Measurements from ENCODE around the gene KPNA6. TPM values are rescaled to one million over a fixed set of nuclear protein-coding genes. Genes with fewer than 3 reads are reported as not detected.

Gene KPNA6
- total and polyA plus RNA-seq, 9 of the 15 experiments (the other 6 are each of a cell fraction or from before 2014, with no cell fraction given): 20.1 to 54.6 (median 32.2) TPM

GRCh38 chr1:32194984-32195383, 87.1 kb downstream of the KPNA6 start (continued):
- no peak for TF ChIP-seq ZNF318 (IDR thresholded peaks at IDR 0.05; ENCODE audit: borderline replicate concordance in 1 of 2, low read depth in 1 of 2)
- TF ChIP-seq HINFP (tag; conservative IDR thresholded peaks at IDR 0.05; ENCODE audit: low read depth): no peak
- no peak for TF ChIP-seq MAFG (tag; conservative IDR thresholded peaks at IDR 0.05)
- no peak for TF ChIP-seq SMC3 (conservative IDR thresholded peaks at IDR 0.05; ENCODE audit: insufficient read depth, low read depth, low read length)
